Endothelial cell (in vitro differentiated cells): ENCODE data around the gene KIF24. TPM values are rescaled to one million over a fixed set of nuclear protein-coding genes. Genes with fewer than 3 reads are reported as not detected.

Source experiments
- DNase-seq: peaks from one replicate; pipeline ENCODE4 v3.0.0; 2021; ENCODE audit warnings: low spot score
- H3K27ac Mint-ChIP-seq: one replicate; pipeline ENCODE4 v1.8.0; 2021; ENCODE audit warnings: mixed read lengths, inconsistent platforms; ENCODE audit not compliant: unreplicated experiment
- H3K27me3 Mint-ChIP-seq: one replicate; pipeline ENCODE4 v1.8.0; 2021; ENCODE audit warnings: mild to moderate bottlenecking, moderate library complexity, mixed read lengths, inconsistent platforms; ENCODE audit not compliant: unreplicated experiment
- H3K36me3 Mint-ChIP-seq: one replicate; pipeline ENCODE4 v1.8.0; 2021; ENCODE audit warnings: mild to moderate bottlenecking, low read depth, mixed read lengths, inconsistent platforms; ENCODE audit not compliant: unreplicated experiment
- H3K4me1 Mint-ChIP-seq: one replicate; pipeline ENCODE4 v1.8.0; 2021; ENCODE audit warnings: mild to moderate bottlenecking, mixed read lengths, inconsistent platforms; ENCODE audit not compliant: unreplicated experiment
- H3K4me3 Mint-ChIP-seq: one replicate; pipeline ENCODE4 v1.8.0; 2021; ENCODE audit warnings: mild to moderate bottlenecking, mixed read lengths, inconsistent platforms; ENCODE audit not compliant: unreplicated experiment
- H3K9me3 Mint-ChIP-seq: one replicate; pipeline ENCODE4 v1.8.0; 2021; ENCODE audit warnings: mixed read lengths, inconsistent platforms; ENCODE audit not compliant: unreplicated experiment
- CTCF ChIP-seq: fragments of 200-600 bp; sonication (generic); IDR thresholded peaks from one replicate; pipeline ENCODE4 v1.5.0; 2021; ENCODE audit warnings: antibody characterized with exemption; ENCODE audit not compliant: unreplicated experiment
- total RNA-seq: library from RNA; stranded (reverse); fragmentation: NEBNext Ultra II Directional; extraction: Animal tissue kit (Norgen Biotek cat#: 25700); gene quantifications from one replicate; pipeline ENCODE4 v1.2.1, GENCODE V29; 2021; ENCODE audit not compliant: unreplicated experiment

KIF24 gene
- total RNA-seq, 1 donor from 2014 or later, result 2.2 TPM

- peaks cover 5% of the 10 kb centered on the region for H3K27me3 Mint-ChIP-seq
- no peaks in the 10 kb centered on the region for H3K9me3 Mint-ChIP-seq
- no peak for DNase-seq
- H3K27ac Mint-ChIP-seq, result no peak overlapping the region
- no peak overlapping the region for H3K4me3 Mint-ChIP-seq
- H3K4me1 Mint-ChIP-seq, result peaks cover 12% of the 10 kb centered on the region
- TF ChIP-seq CTCF, result no peak
- peaks cover 3% of the 10 kb centered on the region for H3K36me3 Mint-ChIP-seq
These were observed 2.4 kb downstream of the KIF24 start for GRCh38 chr9:34326690-34327089.

GRCh38 chr9:34322899-34323591, 6.0 kb downstream of the KIF24 start:
- TF ChIP-seq CTCF, result no peak
- Mint-ChIP-seq H3K4me3 (no peak overlapping the region), H3K27ac (no peak overlapping the region), H3K36me3 (peaks cover 4% of the 10 kb centered on the region), H3K27me3 (peaks cover 3% of the 10 kb centered on the region), H3K9me3 (no peaks in the 10 kb centered on the region), H3K4me1 (no peaks in the 10 kb centered on the region)
- DNase-seq, result no peak

- no peaks in the 10 kb centered on the region for H3K9me3 Mint-ChIP-seq
- H3K27ac Mint-ChIP-seq, result no peak overlapping the region
- no peak for TF ChIP-seq CTCF
- H3K4me3 Mint-ChIP-seq, result no peak overlapping the region
- no peak for DNase-seq
- no peaks in the 10 kb centered on the region for H3K4me1 Mint-ChIP-seq
- H3K36me3 Mint-ChIP-seq, result peaks cover 4% of the 10 kb centered on the region
- peaks cover 3% of the 10 kb centered on the region for H3K27me3 Mint-ChIP-seq
These were observed 7.6 kb downstream of the KIF24 start for GRCh38 chr9:34321451-34321850.

GRCh38 chr9:34318163-34318790, 10.8 kb downstream of the KIF24 start:
- TF ChIP-seq CTCF, result no peak
- DNase-seq, result no peak
- no peaks in the 10 kb centered on the region for H3K9me3 Mint-ChIP-seq
- H3K27ac Mint-ChIP-seq, result peak overlapping the region; percentile 36
- peaks cover 4% of the 10 kb centered on the region for H3K36me3 Mint-ChIP-seq
- peaks cover 3% of the 10 kb centered on the region for H3K27me3 Mint-ChIP-seq
- no peak overlapping the region for H3K4me3 Mint-ChIP-seq
- H3K4me1 Mint-ChIP-seq, result no peaks in the 10 kb centered on the region

GRCh38 chr9:34317436-34317835, 11.6 kb downstream of the KIF24 start:
- DNase-seq, result no peak
- Mint-ChIP-seq H3K27me3 (peaks cover 5% of the 10 kb centered on the region), H3K27ac (no peak overlapping the region), H3K36me3 (peaks cover 4% of the 10 kb centered on the region), H3K4me3 (no peak overlapping the region), H3K4me1 (no peaks in the 10 kb centered on the region), H3K9me3 (no peaks in the 10 kb centered on the region)
- no peak for TF ChIP-seq CTCF
